CD4-positive, alpha-beta memory T cell (primary cell): ENCODE results near the gene GLYR1. TPM values are rescaled to one million over a fixed set of nuclear protein-coding genes. Genes with fewer than 3 reads are reported as not detected.
A peak's percentile ranks its signal among the peaks of the same experiment; 100 is the strongest.

ENCODE experiments used
- CTCF ChIA-PET: fragments of 350-600 bp; sonication (Branson Sonifier 250); formaldehyde crosslinking; loops from one replicate; lab custom pipeline; 2021; ENCODE audit warnings: inconsistent platforms; ENCODE audit not compliant: partially characterized antibody; lab: Charles Lee
- POLR2A ChIA-PET: fragments of 350-600 bp; sonication (Branson Sonifier 250); formaldehyde crosslinking; loops from one replicate; lab custom pipeline; 2021; ENCODE audit not compliant: partially characterized antibody; lab: Charles Lee
- DNase-seq, 5 donors: peaks; one replicate each; pipeline versions ENCODE4 v3.0.0 to v3.0.0-alpha.2; 2020 to 2022; ENCODE audit warnings: mixed read lengths in 1 of 5
- H3K27ac ChIP-seq: one replicate; pipeline ENCODE4 v1.7.0; 2013; ENCODE audit warnings: low read depth, low read length
- H3K27me3 ChIP-seq: 2 replicates; pipeline ENCODE4 v1.7.0; 2013; ENCODE audit warnings: mild to moderate bottlenecking, low read length, moderate library complexity; ENCODE audit not compliant: insufficient read depth
- H3K36me3 ChIP-seq: 2 replicates; pipeline ENCODE4 v1.7.0; 2013; ENCODE audit warnings: mild to moderate bottlenecking, low read length, moderate library complexity; ENCODE audit not compliant: insufficient read depth
- H3K4me1 ChIP-seq: 2 replicates; pipeline ENCODE4 v1.7.0; 2013; ENCODE audit warnings: mild to moderate bottlenecking, low read length, moderate library complexity; ENCODE audit not compliant: insufficient read depth
- H3K4me3 ChIP-seq, 2 donors: one replicate each; pipeline ENCODE4 v1.7.0; 2013; ENCODE audit warnings: low read length in 2 of 2, mild to moderate bottlenecking in 1 of 2
- H3K9me3 ChIP-seq, 2 donors: one replicate each; pipeline ENCODE4 v1.7.0; 2013; ENCODE audit warnings: low read length in 2 of 2, control low read depth in 1 of 2; ENCODE audit not compliant: control insufficient read depth in 1 of 2
- H3K27ac Mint-ChIP-seq, 7 donors: one replicate each; pipeline ENCODE4 v1.8.0; 2020 to 2021; ENCODE audit warnings: mixed read lengths in 7 of 7, mild to moderate bottlenecking in 6 of 7, inconsistent platforms in 3 of 7, moderate library complexity in 3 of 7
- H3K27me3 Mint-ChIP-seq, 2 donors: one replicate each; pipeline ENCODE4 v1.8.0; 2020 to 2021; ENCODE audit warnings: mixed read lengths in 2 of 2
- H3K36me3 Mint-ChIP-seq, 2 donors: one replicate each; pipeline ENCODE4 v1.8.0; 2020 to 2021; ENCODE audit warnings: mixed read lengths in 2 of 2, inconsistent platforms in 1 of 2, mild to moderate bottlenecking in 1 of 2
- H3K4me1 Mint-ChIP-seq, 4 donors: one replicate each; pipeline ENCODE4 v1.8.0; 2020 to 2021; ENCODE audit warnings: mixed read lengths in 4 of 4, mild to moderate bottlenecking in 1 of 4
- H3K4me3 Mint-ChIP-seq, 8 donors: one replicate each; pipeline ENCODE4 v1.8.0; 2020 to 2021; ENCODE audit warnings: mixed read lengths in 8 of 8, mild to moderate bottlenecking in 7 of 8, moderate library complexity in 6 of 8, inconsistent platforms in 3 of 8
- H3K9me3 Mint-ChIP-seq, 8 donors: one replicate each; pipeline ENCODE4 v1.8.0; 2020 to 2021; ENCODE audit warnings: mixed read lengths in 8 of 8, mild to moderate bottlenecking in 5 of 8, inconsistent platforms in 3 of 8, moderate library complexity in 1 of 8
- intact Hi-C: fragments of 100-400 bp; cut with micrococcal nuclease; formaldehyde crosslinking; loops from one replicate; pipeline ENCODE4 v1.15.1; 2023
- polyA plus RNA-seq, 2 donors: library from polyadenylated mRNA; unstranded; fragments of 300-500 nt; fragmentation: Illumina TruSeq; gene quantifications; one replicate each; pipeline ENCODE4 v1.2.3, GENCODE V29; 2021
- total RNA-seq, 2 experiments: library from RNA; stranded (reverse); gene quantifications; one replicate each; pipeline ENCODE4 v1.2.3, GENCODE V29; 2021

GLYR1 gene
- total and polyA plus RNA-seq, 4 experiments from 2014 or later: 22.8 to 121 (median 81.0) TPM

- ChIA-PET CTCF (interaction anchor here (0.6 kb wide), 1 partner anchor 153 kb away, joined by 4 read pairs; no protein-coding TSS in a partner anchor), POLR2A (no interaction called here)
- H3K4me3 ChIP-seq: no peak overlapping the region
- H3K27me3 ChIP-seq: no peaks in the 10 kb centered on the region
- no peak overlapping the region for H3K27ac ChIP-seq
- peaks cover 31% of the 10 kb centered on the region for H3K36me3 ChIP-seq
- Mint-ChIP-seq H3K36me3 (peaks cover 53 to 69% of the 10 kb centered on the region in 2 donors), H3K27ac (peak overlapping the region in 2 of 7 donors; percentile 44 to 77), H3K27me3 (no peaks in the 10 kb centered on the region), H3K4me3 (peak overlapping the region in 1 of 8 donors; percentile 66), H3K4me1 (peaks cover 0 to 3% (median 0%) of the 10 kb centered on the region in 4 donors), H3K9me3 (peaks cover 0 to 2% (median 0%) of the 10 kb centered on the region in 8 donors)
- H3K4me1 ChIP-seq: no peaks in the 10 kb centered on the region
- DNase-seq: no peak
- no peaks in the 10 kb centered on the region for H3K9me3 ChIP-seq
- intact Hi-C loops: no loop called here
Observed at GRCh38 chr16:4884972-4885874, 38.1 kb upstream of the GLYR1 start.

- H3K27me3 Mint-ChIP-seq: no peaks in the 10 kb centered on the region
- Histone ChIP-seq H3K4me1 (no peaks in the 10 kb centered on the region), H3K36me3 (peaks cover 40% of the 10 kb centered on the region), H3K9me3 (no peaks in the 10 kb centered on the region), H3K27ac (no peak overlapping the region), H3K27me3 (no peaks in the 10 kb centered on the region), H3K4me3 (no peak overlapping the region)
- H3K27ac Mint-ChIP-seq: no peak overlapping the region
- no peak overlapping the region for H3K4me3 Mint-ChIP-seq
- H3K9me3 Mint-ChIP-seq: peaks cover 0 to 2% (median 0%) of the 10 kb centered on the region in 8 donors
- intact Hi-C loops: no loop called here
- H3K36me3 Mint-ChIP-seq: peaks cover 57 to 78% of the 10 kb centered on the region in 2 donors
- H3K4me1 Mint-ChIP-seq: peaks cover 0 to 3% (median 0%) of the 10 kb centered on the region in 4 donors
- POLR2A ChIA-PET: no interaction called here
- CTCF ChIA-PET: no interaction called here
- no peak for DNase-seq
Observed at GRCh38 chr16:4884209-4884608, 37.1 kb upstream of the GLYR1 start.

GRCh38 chr16:4883501-4883900 is 36.4 kb upstream of the GLYR1 start:
- H3K9me3 ChIP-seq: no peaks in the 10 kb centered on the region
- H3K4me3 ChIP-seq: no peak overlapping the region
- POLR2A ChIA-PET: no interaction called here
- CTCF ChIA-PET: no interaction called here
- Mint-ChIP-seq H3K36me3 (peaks cover 61 to 84% of the 10 kb centered on the region in 2 donors), H3K27me3 (no peaks in the 10 kb centered on the region), H3K9me3 (peaks cover 0 to 2% (median 0%) of the 10 kb centered on the region in 8 donors), H3K4me1 (peaks cover 0 to 3% (median 0%) of the 10 kb centered on the region in 4 donors), H3K4me3 (no peak overlapping the region), H3K27ac (no peak overlapping the region)
- no peaks in the 10 kb centered on the region for H3K4me1 ChIP-seq
- intact Hi-C loops: no loop called here
- no peak for DNase-seq
- H3K27me3 ChIP-seq: no peaks in the 10 kb centered on the region
- peaks cover 47% of the 10 kb centered on the region for H3K36me3 ChIP-seq
- no peak overlapping the region for H3K27ac ChIP-seq

- no peak overlapping the region for H3K27ac Mint-ChIP-seq
- peaks cover 54% of the 10 kb centered on the region for H3K36me3 ChIP-seq
- POLR2A ChIA-PET: no interaction called here
- H3K4me3 ChIP-seq: no peak overlapping the region
- H3K27me3 Mint-ChIP-seq: no peaks in the 10 kb centered on the region
- H3K27ac ChIP-seq: no peak overlapping the region
- DNase-seq: no peak
- H3K4me1 ChIP-seq: no peaks in the 10 kb centered on the region
- H3K9me3 ChIP-seq: no peaks in the 10 kb centered on the region
- H3K27me3 ChIP-seq: no peaks in the 10 kb centered on the region
- CTCF ChIA-PET: no interaction called here
- intact Hi-C loops: no loop called here
- H3K9me3 Mint-ChIP-seq: peaks cover 0 to 2% (median 0%) of the 10 kb centered on the region in 8 donors
- peaks cover 65 to 85% of the 10 kb centered on the region in 2 donors for H3K36me3 Mint-ChIP-seq
- peaks cover 0 to 3% (median 0%) of the 10 kb centered on the region in 4 donors for H3K4me1 Mint-ChIP-seq
- no peak overlapping the region for H3K4me3 Mint-ChIP-seq
Observed at GRCh38 chr16:4882633-4883285, 35.7 kb upstream of the GLYR1 start.

- no peak overlapping the region for H3K27ac Mint-ChIP-seq
- H3K4me1 Mint-ChIP-seq: peaks cover 0 to 3% (median 0%) of the 10 kb centered on the region in 4 donors
- intact Hi-C loops: no loop called here
- Histone ChIP-seq H3K4me1 (no peaks in the 10 kb centered on the region), H3K36me3 (peaks cover 61% of the 10 kb centered on the region), H3K27me3 (no peaks in the 10 kb centered on the region), H3K4me3 (no peak overlapping the region), H3K27ac (no peak overlapping the region), H3K9me3 (no peaks in the 10 kb centered on the region)
- H3K27me3 Mint-ChIP-seq: no peaks in the 10 kb centered on the region
- peaks cover 0 to 2% (median 0%) of the 10 kb centered on the region in 8 donors for H3K9me3 Mint-ChIP-seq
- CTCF ChIA-PET: no interaction called here
- peaks cover 68 to 86% of the 10 kb centered on the region in 2 donors for H3K36me3 Mint-ChIP-seq
- POLR2A ChIA-PET: no interaction called here
- DNase-seq: no peak
- no peak overlapping the region for H3K4me3 Mint-ChIP-seq
Observed at GRCh38 chr16:4882000-4882632, 35.0 kb upstream of the GLYR1 start.

- H3K27me3 Mint-ChIP-seq: no peaks in the 10 kb centered on the region
- Histone ChIP-seq H3K4me1 (no peaks in the 10 kb centered on the region), H3K4me3 (no peak overlapping the region), H3K36me3 (peaks cover 73% of the 10 kb centered on the region), H3K27me3 (no peaks in the 10 kb centered on the region), H3K27ac (no peak overlapping the region), H3K9me3 (no peaks in the 10 kb centered on the region)
- DNase-seq: no peak
- H3K9me3 Mint-ChIP-seq: peaks cover 0 to 2% (median 0%) of the 10 kb centered on the region in 8 donors
- no peak overlapping the region for H3K27ac Mint-ChIP-seq
- intact Hi-C loops: no loop called here
- no peaks in the 10 kb centered on the region for H3K4me1 Mint-ChIP-seq
- peaks cover 65 to 84% of the 10 kb centered on the region in 2 donors for H3K36me3 Mint-ChIP-seq
- POLR2A ChIA-PET: no interaction called here
- H3K4me3 Mint-ChIP-seq: no peak overlapping the region
- CTCF ChIA-PET: no interaction called here
Observed at GRCh38 chr16:4880006-4880580, 33.0 kb upstream of the GLYR1 start.
